Measurements from ENCODE around the gene GPC5.

Gene GPC5

GRCh38 chr13:92054389-92054788 is 656.0 kb downstream of the GPC5 start:
- FAIRE-seq, result no peak

- FAIRE-seq, result no peak
Measured at GRCh38 chr13:92074658-92075057, 676.2 kb downstream of the GPC5 start.

- FAIRE-seq, result no peak
Measured at GRCh38 chr13:92097337-92097903, 699.0 kb downstream of the GPC5 start.

GRCh38 chr13:92101801-92102200 is 703.4 kb downstream of the GPC5 start:
- FAIRE-seq, result no peak

- FAIRE-seq, result no peak
Measured at GRCh38 chr13:92103689-92104153, 705.3 kb downstream of the GPC5 start.

GRCh38 chr13:92122186-92122853 is 723.9 kb downstream of the GPC5 start:
- FAIRE-seq, result no peak

- no peak for FAIRE-seq
Measured at GRCh38 chr13:92126399-92126798, 728.0 kb downstream of the GPC5 start.

GRCh38 chr13:92135509-92135908 is 737.1 kb downstream of the GPC5 start:
- no peak for FAIRE-seq

- FAIRE-seq, result no peak
Measured at GRCh38 chr13:92136449-92137155, 738.2 kb downstream of the GPC5 start.

GRCh38 chr13:92137520-92137919 is 739.1 kb downstream of the GPC5 start:
- FAIRE-seq, result no peak

GRCh38 chr13:92143766-92144165 is 745.3 kb downstream of the GPC5 start:
- no peak for FAIRE-seq

GRCh38 chr13:92150606-92151005 is 752.2 kb downstream of the GPC5 start:
- FAIRE-seq, result no peak

GRCh38 chr13:92158346-92158745 is 759.9 kb downstream of the GPC5 start:
- no peak for FAIRE-seq

GRCh38 chr13:92164822-92165221 is 766.4 kb downstream of the GPC5 start:
- no peak for FAIRE-seq

- FAIRE-seq, result no peak
Measured at GRCh38 chr13:92172191-92172590, 773.8 kb downstream of the GPC5 start.

GRCh38 chr13:92173254-92173653 is 774.8 kb downstream of the GPC5 start:
- no peak for FAIRE-seq

GRCh38 chr13:92175330-92175729 is 776.9 kb downstream of the GPC5 start:
- FAIRE-seq, result peak; percentile 92

GRCh38 chr13:92177966-92178365 is 779.5 kb downstream of the GPC5 start:
- no peak for FAIRE-seq

GRCh38 chr13:92179223-92179622 is 780.8 kb downstream of the GPC5 start:
- FAIRE-seq, result no peak

GRCh38 chr13:92187378-92187989 is 789.1 kb downstream of the GPC5 start:
- FAIRE-seq, result peak; percentile 96

GRCh38 chr13:92188574-92188973 is 790.2 kb downstream of the GPC5 start:
- FAIRE-seq, result peak; percentile 27

GRCh38 chr13:92196591-92197256 is 798.3 kb downstream of the GPC5 start:
- no peak for FAIRE-seq

- no peak for FAIRE-seq
Measured at GRCh38 chr13:92197669-92198068, 799.2 kb downstream of the GPC5 start.
